Measurements from ENCODE around the gene ACOT12. TPM values are rescaled to one million over a fixed set of nuclear protein-coding genes. Genes with fewer than 3 reads are reported as not detected.
"Not testable (repeated sequence)": the region's sequence is repeated elsewhere in the genome, so short reads cannot be mapped to it uniquely, and the experiment has no call there.

The ACOT12 gene
- total RNA-seq, 2 experiments from 2014 or later, result not detected

DNA sequence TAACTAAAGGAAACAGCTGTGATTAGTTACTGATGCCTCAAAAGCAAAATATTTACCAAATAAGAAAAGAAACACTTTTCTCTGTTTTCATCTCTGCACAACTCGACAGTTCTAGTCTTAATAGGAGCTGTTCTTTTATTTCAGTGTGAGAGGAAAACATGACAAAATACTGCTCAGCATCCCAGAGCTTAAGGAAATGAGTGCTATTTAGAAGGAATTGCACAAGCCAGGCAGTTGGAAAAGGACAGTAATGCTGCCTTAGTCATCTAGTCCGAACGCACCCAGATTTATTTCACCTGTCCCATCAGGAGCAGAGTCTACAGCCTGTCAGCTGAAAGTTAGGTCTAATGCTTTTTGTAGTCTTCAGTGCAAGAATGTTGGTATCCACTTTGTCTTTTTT lies 80.2 kb downstream of the ACOT12 start:
- no peak overlapping the region for H3K27ac Mint-ChIP-seq
- H3K27me3 Mint-ChIP-seq, result no peaks in the 10 kb centered on the region
- H3K9me3 Mint-ChIP-seq (ENCODE audit: low read depth), result no peaks in the 10 kb centered on the region
- no peaks in the 10 kb centered on the region for H3K4me1 Mint-ChIP-seq
- no peak for DNase-seq
- CTCF ChIA-PET, result interaction anchor here (1.6 kb wide), 1 partner anchor 13 kb away, joined by 5 read pairs; no protein-coding TSS in a partner anchor
- no peak overlapping the region for H3K4me3 Mint-ChIP-seq
- ATAC-seq, result no peak
- peaks cover 39% of the 10 kb centered on the region for H3K36me3 Mint-ChIP-seq

DNA sequence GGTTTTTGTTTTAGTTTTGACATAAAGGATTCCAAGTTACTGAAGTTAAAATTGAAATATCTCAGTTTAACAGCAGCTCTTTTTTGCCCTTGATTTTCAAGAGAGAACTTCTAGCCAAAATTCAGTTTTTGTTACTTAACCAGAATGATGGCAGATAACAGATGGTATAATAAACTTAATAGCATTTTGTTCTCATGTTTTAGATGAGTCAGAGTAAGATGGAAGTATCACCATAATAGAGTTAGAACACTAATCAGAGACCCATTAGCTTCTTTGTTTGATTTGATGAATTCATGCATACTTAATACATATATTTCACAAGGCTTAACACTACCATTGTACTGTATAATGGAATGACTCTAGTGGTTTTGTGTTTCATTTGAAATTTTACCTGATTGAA lies 80.7 kb downstream of the ACOT12 start:
- CTCF ChIA-PET, result interaction anchor here (1.6 kb wide), 1 partner anchor 13 kb away, joined by 5 read pairs; no protein-coding TSS in a partner anchor
- peaks cover 41% of the 10 kb centered on the region for H3K36me3 Mint-ChIP-seq
- no peak for ATAC-seq

DNA sequence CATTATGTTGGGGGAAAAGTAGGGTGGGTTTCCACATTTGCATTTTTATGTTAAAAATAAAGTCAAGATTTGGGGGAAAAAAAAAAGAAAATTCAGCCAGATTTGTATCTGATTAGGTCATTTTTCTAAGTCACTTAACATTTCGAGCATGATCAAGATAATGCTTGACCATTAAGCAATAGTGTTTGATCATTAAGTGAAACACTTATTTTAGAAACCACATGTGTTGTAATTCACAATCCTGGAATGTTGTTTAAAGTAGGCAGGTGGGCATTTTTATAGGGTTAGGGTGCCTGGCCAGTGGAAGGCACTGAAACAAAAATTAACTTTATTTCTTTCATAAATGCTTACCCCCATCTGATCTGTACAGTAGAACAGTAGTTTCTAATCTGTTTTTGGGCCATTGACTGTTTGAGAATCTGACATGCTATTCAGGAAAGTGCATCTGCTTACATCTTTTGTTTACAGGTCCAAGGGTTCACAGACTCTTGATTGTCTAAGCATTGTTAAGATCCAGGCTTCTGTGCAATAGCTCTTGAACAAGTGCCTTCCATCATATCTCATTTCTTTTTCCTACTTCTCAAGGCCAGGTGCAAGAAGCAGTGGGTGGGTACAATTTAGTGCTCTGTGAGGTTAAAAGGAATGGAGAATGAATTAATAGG lies 83.4 kb downstream of the ACOT12 start:
- CTCF ChIA-PET, result interaction anchor here (1.2 kb wide), 1 partner anchor 11 kb away, joined by 3 read pairs; no protein-coding TSS in a partner anchor
- Mint-ChIP-seq H3K4me3 (no peak overlapping the region), H3K9me3 (ENCODE audit: low read depth) (no peaks in the 10 kb centered on the region), H3K4me1 (peaks cover 4% of the 10 kb centered on the region), H3K27ac (no peak overlapping the region), H3K36me3 (peaks cover 42% of the 10 kb centered on the region), H3K27me3 (no peaks in the 10 kb centered on the region)
- DNase-seq, result no peak
- ATAC-seq, result no peak

More for the DNA sequence above, 80.7 kb downstream of the ACOT12 start:
- no peak for DNase-seq
- no peak overlapping the region for H3K4me3 Mint-ChIP-seq
- H3K9me3 Mint-ChIP-seq (ENCODE audit: low read depth), result no peaks in the 10 kb centered on the region
- no peaks in the 10 kb centered on the region for H3K27me3 Mint-ChIP-seq
- H3K27ac Mint-ChIP-seq, result no peak overlapping the region
- no peaks in the 10 kb centered on the region for H3K4me1 Mint-ChIP-seq

DNA sequence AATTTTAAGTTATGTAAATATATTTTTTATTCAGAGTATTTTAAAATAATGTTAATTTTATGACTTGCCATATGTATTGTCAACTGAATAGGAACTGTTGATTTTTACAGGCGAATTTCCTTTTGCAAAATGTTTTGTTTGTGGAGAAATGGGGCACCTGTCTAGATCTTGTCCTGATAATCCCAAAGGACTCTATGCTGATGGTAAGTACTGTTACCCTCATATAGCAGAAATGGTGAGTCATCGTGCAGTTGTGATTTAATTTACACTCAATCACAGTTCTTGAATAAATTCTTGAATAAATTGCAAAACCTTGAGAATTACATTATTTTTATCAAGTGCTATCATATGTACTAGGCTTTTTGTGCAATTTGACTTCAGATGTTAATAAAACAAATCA lies 85.1 kb downstream of the ACOT12 start:
- peaks cover 13% of the 10 kb centered on the region for H3K4me1 Mint-ChIP-seq
- H3K4me3 Mint-ChIP-seq, result no peak overlapping the region
- H3K36me3 Mint-ChIP-seq, result peaks cover 43% of the 10 kb centered on the region
- ATAC-seq, result no peak
- CTCF ChIA-PET, result no interaction called here
- DNase-seq, result no peak
- H3K27ac Mint-ChIP-seq, result no peak overlapping the region
- no peaks in the 10 kb centered on the region for H3K27me3 Mint-ChIP-seq
- H3K9me3 Mint-ChIP-seq (ENCODE audit: low read depth), result no peaks in the 10 kb centered on the region

DNA sequence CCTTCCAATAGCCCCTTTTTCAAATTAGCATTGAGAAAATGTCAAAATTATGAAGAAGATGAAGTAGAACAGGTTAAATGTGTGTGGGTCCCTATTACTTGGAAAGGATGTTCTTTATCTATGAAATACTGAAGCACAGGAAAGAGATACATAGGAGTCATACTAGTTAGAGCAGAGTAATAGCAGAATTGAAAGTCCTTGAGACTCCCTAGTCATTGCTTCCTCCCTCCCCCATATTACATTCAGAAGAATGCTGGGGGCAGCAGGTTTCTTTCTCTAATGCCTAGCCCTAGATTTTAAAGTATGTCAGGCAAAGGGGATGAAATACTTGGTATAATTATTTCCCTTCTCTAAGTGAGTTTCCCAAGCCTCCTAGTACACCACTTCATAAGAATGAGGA lies 88.1 kb downstream of the ACOT12 start:
- ATAC-seq (no peak), DNase-seq (no peak)
- Mint-ChIP-seq H3K36me3 (peaks cover 26% of the 10 kb centered on the region), H3K9me3 (ENCODE audit: low read depth) (no peaks in the 10 kb centered on the region), H3K27ac (no peak overlapping the region), H3K27me3 (no peaks in the 10 kb centered on the region), H3K4me1 (peaks cover 26% of the 10 kb centered on the region), H3K4me3 (no peak overlapping the region)
- CTCF ChIA-PET, result no interaction called here

DNA sequence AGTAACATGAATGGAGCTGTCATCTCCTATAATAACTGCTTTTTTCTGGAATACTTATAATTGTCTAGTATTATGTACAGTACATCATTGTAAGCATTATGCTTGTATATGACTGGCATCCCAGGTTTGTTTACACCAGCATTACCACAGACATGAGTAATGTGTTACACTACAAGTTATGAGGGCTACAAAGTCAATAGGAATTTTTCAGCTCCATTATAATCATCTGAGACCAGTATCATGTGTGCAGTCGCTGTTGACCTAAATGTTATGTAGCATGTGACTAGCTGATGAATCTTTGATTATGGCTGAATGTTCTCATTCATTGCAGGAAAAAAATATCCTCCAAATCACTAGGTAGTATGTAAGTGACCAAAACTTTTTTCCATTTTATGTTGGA lies 90.4 kb downstream of the ACOT12 start:
- DNase-seq (no peak), ATAC-seq (no peak)
- Mint-ChIP-seq H3K9me3 (ENCODE audit: low read depth) (no peaks in the 10 kb centered on the region), H3K27ac (peak overlapping the region; percentile 5), H3K4me3 (no peak overlapping the region), H3K4me1 (peaks cover 45% of the 10 kb centered on the region), H3K36me3 (peaks cover 16% of the 10 kb centered on the region), H3K27me3 (no peaks in the 10 kb centered on the region)
- CTCF ChIA-PET, result no interaction called here

DNA sequence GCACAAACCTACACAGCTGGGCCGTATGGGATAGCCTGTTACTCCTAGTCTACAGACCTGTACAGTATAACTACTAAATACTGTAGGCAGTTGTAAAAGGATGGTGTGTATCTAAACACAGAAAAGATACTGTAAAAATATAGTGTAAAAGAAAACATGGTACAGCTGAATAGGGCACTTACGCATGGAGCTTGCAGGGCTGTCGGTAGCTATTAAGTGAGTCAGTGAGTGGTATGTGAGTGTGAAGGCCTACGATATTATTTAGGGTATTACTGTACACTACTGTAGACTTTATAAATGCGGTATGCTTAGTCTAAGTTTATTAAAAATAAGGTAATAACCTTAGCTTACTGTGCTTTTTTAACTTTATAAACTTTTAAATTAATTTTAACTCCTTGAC lies 91.3 kb downstream of the ACOT12 start:
- no peak for ATAC-seq
- CTCF ChIA-PET, result interaction anchor here (1.6 kb wide), 1 partner anchor 92 kb away, joined by 4 read pairs; no protein-coding TSS in a partner anchor
- Mint-ChIP-seq H3K4me1 (peaks cover 52% of the 10 kb centered on the region), H3K4me3 (peak overlapping the region; percentile 87), H3K27me3 (no peaks in the 10 kb centered on the region), H3K27ac (peak overlapping the region; percentile 93), H3K36me3 (peaks cover 15% of the 10 kb centered on the region), H3K9me3 (ENCODE audit: low read depth) (no peaks in the 10 kb centered on the region)
- DNase-seq, result no peak

DNA sequence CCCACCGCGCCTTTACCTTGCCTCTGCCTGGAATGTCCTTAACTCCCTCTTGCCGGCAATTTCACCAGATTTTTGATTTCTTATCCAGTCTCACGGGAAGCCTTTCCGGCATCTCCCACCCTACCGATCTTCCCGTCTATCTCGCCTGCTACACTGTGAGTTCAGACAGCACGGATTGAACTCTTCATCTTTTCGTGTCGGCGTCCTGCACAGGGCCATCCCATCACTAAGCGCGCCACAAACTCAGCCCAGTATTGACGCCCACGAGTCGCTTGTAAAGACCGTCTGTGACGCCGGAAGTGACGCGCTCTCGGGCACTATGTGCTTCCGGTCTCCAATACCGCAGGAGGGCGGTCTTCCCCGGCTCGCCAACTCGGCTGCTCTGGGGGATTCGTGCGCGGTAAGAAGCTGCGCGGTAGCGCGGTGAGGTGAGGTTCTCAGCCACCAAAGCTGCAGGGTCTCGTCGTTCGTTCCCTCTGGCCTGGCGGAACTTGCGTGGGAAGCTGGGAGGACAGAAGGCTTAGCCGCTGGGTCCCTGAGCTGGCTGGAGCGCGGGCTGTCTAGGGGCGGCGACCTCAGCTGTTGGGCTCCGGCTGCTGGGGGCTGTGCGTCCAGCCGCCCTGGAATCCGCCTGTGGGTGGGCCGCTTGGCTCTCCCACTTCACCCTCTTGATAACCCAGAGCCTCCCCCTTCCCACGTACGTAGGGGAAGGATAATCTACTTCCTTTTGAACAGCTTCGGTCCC lies 92.5 kb downstream of the ACOT12 start, which contains the start of gene ZCCHC9:
TSS of gene ZCCHC9 (plus strand) at position 317 of the 745 bp plus-strand sequence. CDS start 3,171 bp downstream, outside the sequence.
- no peaks in the 10 kb centered on the region for H3K9me3 Mint-ChIP-seq (ENCODE audit: low read depth)
- H3K4me3 Mint-ChIP-seq, result peak within 1 kb of the TSS; percentile 87
- CTCF ChIA-PET, result interaction anchor here (1.6 to 1.9 kb wide), 2 partner anchors 12 to 93 kb away, joined by 4 to 5 read pairs; no protein-coding TSS in a partner anchor
- H3K4me1 Mint-ChIP-seq, result peaks cover 56% of the 10 kb centered on the region
- peaks cover 15% of the 10 kb centered on the region for H3K36me3 Mint-ChIP-seq
- H3K27me3 Mint-ChIP-seq, result no peaks in the 10 kb centered on the region
- H3K27ac Mint-ChIP-seq, result peak within 1 kb of the TSS; percentile 93
- DNase-seq, result peak; percentile 97
- ATAC-seq, result peak; percentile 97

DNA sequence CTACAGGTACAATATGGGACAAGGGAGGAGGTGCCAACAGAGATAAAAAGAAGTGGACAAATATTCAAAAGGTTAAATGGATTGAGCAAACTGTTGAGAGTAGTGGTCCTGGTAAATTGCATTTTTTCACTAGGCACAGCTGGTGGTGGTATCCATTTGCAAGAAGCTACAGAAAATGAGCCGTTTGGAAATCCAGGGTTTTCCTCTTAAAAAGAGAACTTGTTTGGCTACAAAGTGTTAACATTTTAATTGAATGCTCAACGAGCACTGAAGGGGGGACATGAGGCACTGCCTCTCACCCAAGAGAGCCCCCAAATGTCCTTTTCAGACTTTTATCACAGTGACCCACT lies 93.0 kb downstream of the ACOT12 start:
- CTCF ChIA-PET, result interaction anchor here (0.9 to 1.9 kb wide), 4 partner anchors 13 to 551 kb away, joined by 4 to 7 read pairs (median 5); no protein-coding TSS in a partner anchor
- H3K4me1 Mint-ChIP-seq, result peaks cover 56% of the 10 kb centered on the region
- ATAC-seq, result no peak
- DNase-seq, result no peak
- H3K27ac Mint-ChIP-seq, result peak overlapping the region; percentile 93
- peak overlapping the region; percentile 87 for H3K4me3 Mint-ChIP-seq
- no peaks in the 10 kb centered on the region for H3K9me3 Mint-ChIP-seq (ENCODE audit: low read depth)
- peaks cover 15% of the 10 kb centered on the region for H3K36me3 Mint-ChIP-seq
- no peaks in the 10 kb centered on the region for H3K27me3 Mint-ChIP-seq

DNA sequence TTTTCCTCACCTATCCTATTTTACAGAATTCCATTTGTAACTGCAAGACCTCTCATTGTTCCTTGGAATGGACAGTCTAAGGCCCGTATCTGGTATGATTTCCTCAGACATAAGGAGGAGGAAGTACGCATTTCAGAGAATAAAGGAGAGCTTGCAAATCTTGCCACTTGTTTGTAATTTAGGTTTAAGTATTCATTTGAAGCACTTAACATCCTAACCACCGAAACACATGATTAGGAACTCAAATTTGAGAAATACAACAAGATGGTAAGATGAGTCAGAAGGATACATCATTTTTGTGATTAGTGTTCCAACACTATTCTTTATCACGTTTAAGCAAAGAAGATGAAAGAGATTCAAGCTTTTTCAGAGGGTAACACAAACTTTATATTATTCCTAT lies 96.4 kb downstream of the ACOT12 start:
- Mint-ChIP-seq H3K27me3 (no peaks in the 10 kb centered on the region), H3K27ac (no peak overlapping the region), H3K4me3 (no peak overlapping the region), H3K4me1 (peaks cover 43% of the 10 kb centered on the region), H3K36me3 (peaks cover 19% of the 10 kb centered on the region), H3K9me3 (ENCODE audit: low read depth) (peaks cover 6% of the 10 kb centered on the region)
- ATAC-seq (no peak), DNase-seq (no peak)
- CTCF ChIA-PET, result interaction anchor here (1.5 to 1.9 kb wide), 2 partner anchors 9 to 18 kb away, joined by 5 read pairs; no protein-coding TSS in a partner anchor

DNA sequence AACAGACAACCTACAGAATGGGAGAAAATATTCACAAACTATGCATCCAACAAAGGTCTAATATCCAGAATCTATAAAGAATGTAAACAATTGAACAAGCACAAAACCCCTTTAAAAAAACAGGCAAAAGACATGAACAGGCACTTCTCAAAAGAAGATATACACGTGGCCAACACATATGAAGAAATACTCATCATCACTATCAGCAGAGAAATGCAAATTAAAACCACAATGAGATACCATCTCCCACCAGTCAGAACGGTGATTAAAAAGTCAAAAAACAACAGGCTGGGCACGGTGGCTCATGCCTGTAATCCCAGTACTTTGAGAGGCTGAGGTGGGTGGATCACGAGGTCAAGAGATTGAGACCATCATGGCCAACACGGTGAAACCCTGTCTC lies 99.9 kb downstream of the ACOT12 start:
- peaks cover 33% of the 10 kb centered on the region for H3K4me1 Mint-ChIP-seq
- peaks cover 17% of the 10 kb centered on the region for H3K9me3 Mint-ChIP-seq (ENCODE audit: low read depth)
- DNase-seq, H3K4me3 Mint-ChIP-seq, ATAC-seq, H3K27me3 Mint-ChIP-seq, CTCF ChIA-PET, H3K27ac Mint-ChIP-seq: not testable (repeated sequence)
- H3K36me3 Mint-ChIP-seq, result peaks cover 47% of the 10 kb centered on the region

DNA sequence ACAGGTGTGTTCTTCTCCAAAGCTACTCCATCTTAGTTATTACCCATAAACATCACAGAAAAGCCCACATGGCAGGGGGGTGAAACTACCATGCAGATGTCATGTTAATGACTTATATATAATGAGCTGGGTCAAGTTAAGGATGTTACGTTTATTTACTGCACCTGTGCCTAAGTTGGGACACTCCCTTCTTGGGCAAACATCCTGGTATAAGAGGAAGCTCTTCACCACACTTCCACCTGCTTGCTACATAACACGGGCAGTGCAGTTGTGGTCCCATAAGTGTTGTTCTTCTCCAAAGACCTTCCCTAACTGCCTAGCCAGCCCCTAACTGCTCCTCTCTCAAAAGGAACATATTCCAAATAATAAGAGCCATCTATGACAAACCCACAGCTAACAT lies 101.8 kb downstream of the ACOT12 start:
- DNase-seq (no peak), ATAC-seq (no peak)
- Mint-ChIP-seq H3K27ac (no peak overlapping the region), H3K27me3 (no peaks in the 10 kb centered on the region), H3K36me3 (peaks cover 51% of the 10 kb centered on the region), H3K4me1 (peaks cover 31% of the 10 kb centered on the region), H3K4me3 (no peak overlapping the region), H3K9me3 (ENCODE audit: low read depth) (peaks cover 17% of the 10 kb centered on the region)
- CTCF ChIA-PET, result no interaction called here

DNA sequence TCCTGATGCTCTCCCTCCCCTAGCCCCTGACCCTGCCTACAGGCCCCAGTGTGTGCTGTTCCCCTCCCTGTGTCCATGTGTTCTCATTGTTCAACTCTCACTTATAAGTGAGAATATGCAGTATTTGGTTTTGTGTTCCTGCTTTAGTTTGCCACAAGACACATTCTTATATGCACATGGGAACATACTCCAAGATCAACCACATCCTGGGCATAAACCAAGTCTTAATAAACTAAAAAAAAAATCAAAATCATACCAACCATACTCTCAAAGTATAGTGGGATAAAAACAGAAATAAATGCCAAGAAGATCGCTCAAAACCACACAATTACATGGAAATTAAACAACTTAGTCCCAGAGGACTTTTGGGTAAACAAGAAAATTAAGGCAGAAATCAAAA lies 103.8 kb downstream of the ACOT12 start:
- no peak overlapping the region for H3K4me3 Mint-ChIP-seq
- H3K9me3 Mint-ChIP-seq (ENCODE audit: low read depth), result peaks cover 17% of the 10 kb centered on the region
- DNase-seq (no peak), ATAC-seq (no peak)
- H3K27me3 Mint-ChIP-seq, result no peaks in the 10 kb centered on the region
- CTCF ChIA-PET, result interaction anchor here (1.7 kb wide), 1 partner anchor 9 kb away, joined by 8 read pairs; no protein-coding TSS in a partner anchor
- H3K27ac Mint-ChIP-seq, result no peak overlapping the region
- H3K4me1 Mint-ChIP-seq, result peaks cover 48% of the 10 kb centered on the region
- peaks cover 53% of the 10 kb centered on the region for H3K36me3 Mint-ChIP-seq
